Astrocyte of the spinal cord (primary cell): ENCODE data around the gene ACAP3.
"Not testable (repeated sequence)": the region's sequence is repeated elsewhere in the genome, so short reads cannot be mapped to it uniquely, and the experiment has no call there.

Experiments
- DNase-seq: peaks from one replicate; pipeline ENCODE4 v3.0.0; 2011; ENCODE audit warnings: low read depth, low spot score
- H3K4me3 ChIP-seq: 2 replicates; pipeline ENCODE4 v1.5.1; 2011; ENCODE audit warnings: low read depth, mild to moderate bottlenecking, low read length, moderate library complexity
- in situ Hi-C: cut with HindIII; loops from 2 replicates; pipeline ENCODE4 v1.10.0; 2017; ENCODE audit warnings: low sequenced_read_pairs
- TF ChIP-seq, protein P1 (sequence below): IDR thresholded peaks from 2 replicates; pipeline ENCODE4 v1.5.1; 2012; ENCODE audit warnings: low read depth, mild to moderate bottlenecking, low read length, inconsistent platforms

Gene ACAP3

DNA sequence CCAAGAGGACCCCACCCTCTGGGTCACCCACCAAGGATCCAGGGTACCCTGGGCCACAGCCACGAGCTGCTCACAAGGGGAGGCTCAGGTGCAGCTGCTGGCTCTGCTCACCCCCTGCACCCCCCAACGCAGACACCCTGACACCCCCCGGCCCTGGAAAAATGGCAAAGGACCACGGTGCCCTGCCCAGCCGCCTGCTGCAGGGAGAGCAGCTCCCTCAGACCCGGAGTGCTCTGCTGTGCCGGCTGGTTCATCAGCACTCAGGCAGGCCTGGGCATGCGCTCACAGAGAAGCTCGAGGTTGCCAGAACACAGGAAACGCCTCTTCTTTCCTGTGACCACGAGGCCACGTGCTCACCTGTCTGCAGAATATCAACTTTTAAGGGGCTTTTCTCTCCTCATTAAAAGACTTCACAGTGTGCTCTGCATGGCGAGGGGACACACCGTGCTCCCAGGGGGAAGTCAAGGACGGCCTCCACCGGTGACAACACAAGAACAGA, 56.9 kb downstream of the ACAP3 start:
- in situ Hi-C loops = no loop called here
- TF ChIP-seq, protein P1, sequence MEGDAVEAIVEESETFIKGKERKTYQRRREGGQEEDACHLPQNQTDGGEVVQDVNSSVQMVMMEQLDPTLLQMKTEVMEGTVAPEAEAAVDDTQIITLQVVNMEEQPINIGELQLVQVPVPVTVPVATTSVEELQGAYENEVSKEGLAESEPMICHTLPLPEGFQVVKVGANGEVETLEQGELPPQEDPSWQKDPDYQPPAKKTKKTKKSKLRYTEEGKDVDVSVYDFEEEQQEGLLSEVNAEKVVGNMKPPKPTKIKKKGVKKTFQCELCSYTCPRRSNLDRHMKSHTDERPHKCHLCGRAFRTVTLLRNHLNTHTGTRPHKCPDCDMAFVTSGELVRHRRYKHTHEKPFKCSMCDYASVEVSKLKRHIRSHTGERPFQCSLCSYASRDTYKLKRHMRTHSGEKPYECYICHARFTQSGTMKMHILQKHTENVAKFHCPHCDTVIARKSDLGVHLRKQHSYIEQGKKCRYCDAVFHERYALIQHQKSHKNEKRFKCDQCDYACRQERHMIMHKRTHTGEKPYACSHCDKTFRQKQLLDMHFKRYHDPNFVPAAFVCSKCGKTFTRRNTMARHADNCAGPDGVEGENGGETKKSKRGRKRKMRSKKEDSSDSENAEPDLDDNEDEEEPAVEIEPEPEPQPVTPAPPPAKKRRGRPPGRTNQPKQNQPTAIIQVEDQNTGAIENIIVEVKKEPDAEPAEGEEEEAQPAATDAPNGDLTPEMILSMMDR = no peak
- DNase-seq = no peak
- no peak overlapping the region for H3K4me3 ChIP-seq

DNA sequence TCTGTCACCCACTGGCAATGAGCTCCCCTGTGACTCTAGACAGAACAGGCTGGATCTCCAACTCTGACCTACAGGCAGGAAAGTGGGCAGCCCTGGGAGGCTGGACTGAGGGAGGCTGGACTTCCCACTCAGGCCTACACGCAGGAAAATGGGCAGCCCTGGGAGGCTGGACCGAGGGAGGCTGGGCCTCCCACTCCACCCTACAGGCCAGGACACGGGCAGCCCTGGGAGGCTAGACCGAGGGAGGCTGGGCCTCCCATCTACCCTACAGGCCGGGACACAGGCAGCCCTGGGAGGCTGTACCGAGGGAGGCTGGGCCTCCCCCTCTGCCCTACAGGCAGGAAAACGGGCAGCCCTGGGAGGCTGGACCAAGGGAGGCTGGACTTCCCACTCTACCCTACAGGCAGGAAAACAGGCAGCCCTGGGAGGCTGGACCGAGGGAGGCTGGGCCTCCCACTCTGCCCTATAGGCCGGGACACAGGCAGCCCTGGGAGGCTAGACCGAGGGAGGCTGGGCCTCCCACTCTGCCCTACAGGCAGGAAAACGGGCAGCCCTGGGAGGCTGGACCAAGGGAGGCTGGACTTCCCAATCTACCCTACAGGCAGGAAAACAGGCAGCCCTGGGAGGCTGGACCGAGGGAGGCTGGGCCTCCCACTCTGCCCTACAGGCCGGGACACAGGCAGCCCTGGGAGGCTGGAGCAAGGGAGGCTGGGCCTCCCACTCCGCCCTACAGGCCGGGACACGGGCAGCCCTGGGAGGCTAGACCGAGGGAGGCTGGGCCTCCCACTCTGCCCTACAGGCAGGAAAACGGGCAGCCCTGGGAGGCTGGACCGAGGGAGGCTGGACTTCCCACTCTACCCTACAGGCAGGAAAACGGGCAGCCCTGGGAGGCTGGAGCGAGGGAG, 59.5 kb downstream of the ACAP3 start:
- in situ Hi-C loops, DNase-seq, H3K4me3 ChIP-seq: not testable (repeated sequence)

GRCh38 chr1:1247341-1247913, 60.3 kb downstream of the ACAP3 start:
- no peak for DNase-seq
- TF ChIP-seq, protein P1 = no peak
- in situ Hi-C loops = no loop called here
- no peak overlapping the region for H3K4me3 ChIP-seq

DNA sequence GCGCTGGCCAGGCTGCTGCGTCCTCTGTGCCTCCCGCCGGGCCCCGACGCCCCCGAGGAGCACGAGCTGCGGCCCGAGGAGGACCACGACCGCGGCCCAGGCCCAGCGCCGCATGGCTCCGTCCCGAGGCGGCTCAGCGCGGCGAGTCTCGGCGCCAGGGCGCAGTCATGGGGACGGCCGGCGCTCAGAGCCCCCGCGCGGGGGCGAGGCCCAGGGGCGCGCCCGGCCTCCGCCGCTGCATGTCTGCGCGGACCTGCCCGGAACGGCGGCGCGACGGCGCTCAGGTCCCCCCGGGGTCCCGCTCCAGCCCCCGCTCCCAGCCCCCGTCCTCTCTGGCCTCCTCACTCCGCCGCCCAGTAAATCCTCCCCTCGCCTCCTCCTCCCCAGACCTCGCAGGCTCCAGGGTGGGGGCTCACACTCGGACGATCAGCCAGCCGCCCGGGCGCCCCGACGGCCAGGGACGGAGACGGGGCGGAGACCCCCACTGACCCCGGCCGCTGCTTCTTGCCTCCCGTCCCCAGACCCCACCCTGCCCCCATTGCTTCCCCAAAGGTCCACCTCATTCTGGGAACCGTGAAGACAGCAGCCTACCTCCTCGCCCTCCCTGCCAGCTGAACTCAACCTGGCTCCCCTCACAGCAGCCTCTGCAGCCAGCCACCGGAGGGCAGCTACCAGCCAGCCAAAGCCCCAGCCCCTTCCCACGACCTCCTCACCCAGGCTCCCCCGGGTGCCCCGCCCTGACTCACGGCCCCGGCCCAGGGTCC, 61.0 kb downstream of the ACAP3 start, which contains the start of gene C1QTNF12:
C1QTNF12 (minus strand) TSS at position 146 of the 764 bp plus-strand sequence; CDS start at position 114, 32 bp downstream.
- in situ Hi-C loops = no loop called here
- TF ChIP-seq, protein P1 = no peak
- DNase-seq = no peak
- H3K4me3 ChIP-seq = no peak within 1 kb of the TSS

DNA sequence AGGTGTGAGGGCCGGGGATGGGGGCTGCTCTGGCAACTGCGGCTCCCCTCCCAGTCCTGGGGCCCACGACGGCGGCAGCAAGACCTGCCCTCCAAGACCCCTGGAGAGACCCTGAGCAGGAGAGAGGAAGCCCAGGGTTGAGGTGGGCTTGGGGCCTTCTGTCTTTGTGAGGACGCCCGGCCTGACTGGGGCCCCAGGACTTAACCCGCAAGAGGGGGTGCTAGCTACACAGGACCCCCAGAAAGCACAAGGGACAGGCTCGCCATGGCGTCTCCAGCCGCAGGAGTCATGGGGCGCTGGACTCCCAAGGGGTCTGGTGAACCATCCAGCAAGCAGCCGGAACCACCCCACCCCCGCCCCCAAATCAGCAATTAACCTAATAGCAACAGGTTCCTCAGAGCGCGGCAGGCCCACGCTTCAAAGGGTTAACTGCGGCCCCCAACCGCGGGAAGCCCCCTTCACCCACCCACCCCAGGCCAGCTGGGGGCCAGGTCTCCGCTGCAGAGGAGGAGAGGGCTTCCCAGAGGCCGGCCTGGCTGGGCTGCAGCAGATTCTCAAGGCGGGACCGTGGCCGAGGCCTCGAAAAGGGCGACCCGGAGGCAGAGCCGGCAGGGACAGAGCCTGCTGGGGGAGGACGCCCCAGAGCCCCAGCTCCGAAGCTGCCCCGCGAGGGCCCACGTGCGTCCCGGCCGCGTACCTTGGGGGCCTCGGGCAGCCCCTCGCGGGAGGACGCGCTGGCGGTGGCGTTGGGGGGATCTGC, 61.7 kb downstream of the ACAP3 start:
- in situ Hi-C loops = no loop called here
- DNase-seq = no peak
- no peak overlapping the region for H3K4me3 ChIP-seq
- TF ChIP-seq, protein P1 = no peak

DNA sequence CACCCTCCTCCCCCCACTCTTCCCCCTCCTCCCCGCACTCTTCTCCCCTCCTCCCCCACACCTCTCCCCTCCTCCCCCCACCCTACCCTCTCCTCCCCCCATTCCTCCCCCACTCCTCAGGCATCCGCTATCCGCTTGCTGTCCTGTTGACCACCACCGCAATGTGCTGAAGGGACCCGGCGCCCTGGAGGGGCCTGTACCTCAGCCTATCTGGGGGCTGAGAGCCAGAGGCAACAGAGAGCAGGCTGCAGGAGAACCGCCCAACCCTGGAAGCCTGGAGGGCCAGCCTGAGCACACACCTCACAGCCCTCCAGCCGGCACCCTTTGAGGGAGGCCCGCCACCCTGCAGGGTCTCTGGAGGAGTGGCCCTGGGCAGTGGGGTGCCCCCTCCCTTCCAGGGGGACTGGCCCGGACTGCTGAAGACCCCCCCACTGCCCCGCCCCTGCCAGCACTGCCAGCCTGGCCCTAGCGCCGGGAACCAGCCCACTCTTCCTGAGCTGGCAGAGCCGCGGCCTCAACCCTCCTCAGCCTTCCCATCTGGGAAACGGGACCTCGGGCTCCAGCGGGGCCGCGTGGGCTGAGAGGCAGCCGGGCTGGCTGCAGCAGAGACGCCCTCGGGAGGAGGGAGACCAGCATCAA, 62.4 kb downstream of the ACAP3 start:
- DNase-seq = no peak
- H3K4me3 ChIP-seq = no peak overlapping the region
- in situ Hi-C loops = no loop called here
- TF ChIP-seq, protein P1 = no peak
